DND-41 (cell line): Measurements from ENCODE around the gene SLC25A21.

Source experiments
- CTCF ChIP-seq: IDR thresholded peaks from 2 replicates; pipeline ENCODE4 v1.5.1; 2012; ENCODE audit warnings: borderline replicate concordance, low read length, moderate library complexity, mild to moderate bottlenecking; ENCODE audit not compliant: poor library complexity, severe bottlenecking; ENCODE audit errors: extremely low read depth
- EZH2 ChIP-seq: IDR thresholded peaks from 3 replicates; pipeline ENCODE4 v1.6.1; 2012; ENCODE audit warnings: borderline replicate concordance, low read depth, mild to moderate bottlenecking, moderate library complexity, low read length, inconsistent platforms; ENCODE audit not compliant: severe bottlenecking

DNA sequence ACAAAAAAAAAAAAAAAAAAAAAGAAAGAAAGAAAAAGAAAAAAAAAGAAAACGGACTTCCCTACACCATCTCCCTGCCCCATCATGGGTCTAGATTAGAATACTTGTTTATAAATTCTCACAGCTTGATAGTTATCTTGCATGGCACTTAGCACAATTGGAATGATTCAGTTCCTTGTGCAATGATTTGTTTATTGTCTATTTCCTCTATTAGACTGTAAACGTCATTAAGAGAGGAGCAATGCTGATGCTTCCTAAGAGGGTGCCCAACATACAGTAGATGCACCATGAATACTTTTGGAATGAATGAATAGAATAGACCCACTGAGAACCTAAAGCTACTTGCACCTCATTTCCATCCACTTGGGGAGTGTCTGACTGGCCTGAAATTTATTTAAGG is 469.9 kb downstream of the SLC25A21 start:
- no peak for TF ChIP-seq CTCF
- no peak for TF ChIP-seq EZH2
